ENCODE measurements around the gene NUDT17.
A peak's percentile ranks its signal among the peaks of the same experiment; 100 is the strongest.

The NUDT17 gene

DNA sequence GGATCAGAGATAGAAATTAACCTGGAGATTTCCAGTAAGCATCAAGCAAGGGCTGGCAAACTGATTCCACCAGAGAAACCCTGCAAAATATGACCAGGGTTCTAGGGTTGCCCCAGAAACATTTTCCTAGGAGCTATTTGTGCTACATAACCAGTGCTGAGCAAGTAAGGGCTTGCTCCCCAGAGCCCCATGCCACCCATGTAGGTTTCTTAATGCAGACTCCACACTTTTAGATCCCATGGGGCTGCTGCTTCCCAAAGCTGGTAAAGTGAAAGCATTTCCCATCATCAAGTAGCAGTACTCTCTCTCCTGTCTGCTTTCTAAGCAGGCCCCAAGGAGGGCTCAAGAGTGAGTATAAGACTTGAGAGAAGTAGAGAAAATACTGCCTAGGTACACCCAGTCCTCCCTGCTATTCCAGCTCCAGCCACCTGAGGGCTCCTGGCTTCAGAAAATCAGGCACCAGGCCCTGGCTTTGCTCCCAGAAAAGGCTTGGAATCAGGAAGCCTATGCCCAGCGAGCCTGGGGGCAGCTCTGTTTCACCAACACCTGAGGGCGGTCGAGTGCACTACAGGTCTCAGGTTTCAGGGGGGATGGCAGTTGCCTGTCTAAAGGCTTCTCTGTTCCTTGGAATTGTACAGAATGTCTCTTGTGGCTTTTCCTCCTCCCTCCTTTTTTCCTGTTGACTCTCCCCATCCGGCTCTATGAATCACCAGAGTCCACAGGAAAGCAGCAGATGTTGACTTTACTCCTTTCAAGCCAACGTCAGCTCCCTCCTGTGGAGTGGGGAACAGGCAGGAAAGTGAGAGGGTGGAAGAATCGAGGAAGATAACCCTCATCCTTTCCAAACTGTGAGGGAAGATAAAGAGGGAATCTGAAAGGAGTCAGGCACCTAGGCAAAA, 46.4 kb downstream of the NUDT17 start:
- TF ChIP-seq CTCF (conservative IDR thresholded peaks at IDR 0.05; ENCODE audit: low read depth, low read length): peak; percentile 96
- peak overlapping the region; percentile 9 for H3K4me3 ChIP-seq (ENCODE audit: low read length)
- DNase-seq (ENCODE audit: low read depth): peak; percentile 93

DNA sequence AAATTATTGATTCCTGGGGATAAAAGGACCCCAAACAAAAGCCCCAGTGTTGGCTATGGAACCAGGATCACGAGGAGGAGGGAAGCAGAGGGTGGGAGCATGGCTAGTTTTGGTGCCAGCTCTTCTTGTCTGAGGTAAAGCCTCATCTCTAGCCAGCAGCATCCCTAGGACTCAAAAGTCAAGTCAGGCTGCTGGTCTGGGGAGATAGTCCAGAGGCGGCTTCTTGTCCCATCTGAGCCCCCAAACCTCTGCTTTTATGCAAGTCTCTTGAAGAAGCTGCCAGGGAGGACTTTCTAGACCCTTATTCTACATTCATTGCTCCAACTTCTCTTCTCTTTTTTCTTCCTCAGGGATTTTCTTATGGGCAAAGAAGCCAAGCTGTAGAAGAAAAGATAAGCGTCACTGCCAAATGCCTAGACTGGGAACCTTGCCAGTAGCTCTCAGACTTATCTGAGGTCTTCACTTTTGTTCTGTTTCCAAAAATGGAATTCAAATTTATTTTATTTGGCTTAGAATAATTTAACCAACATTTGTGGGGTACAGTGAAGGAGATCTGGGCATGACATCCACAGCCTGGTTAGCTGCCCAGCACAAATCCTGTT, 47.2 kb downstream of the NUDT17 start:
- peak; percentile 43 for DNase-seq (ENCODE audit: low read depth)
- no peak for TF ChIP-seq CTCF (conservative IDR thresholded peaks at IDR 0.05; ENCODE audit: low read depth, low read length)

GRCh38 chr1:145893306-145894055, 48.1 kb downstream of the NUDT17 start:
- H3K4me3 ChIP-seq (ENCODE audit: low read length): no peak overlapping the region
- TF ChIP-seq CTCF (conservative IDR thresholded peaks at IDR 0.05; ENCODE audit: low read depth, low read length): no peak
- DNase-seq (ENCODE audit: low read depth): no peak

More for the DNA sequence above, 47.2 kb downstream of the NUDT17 start:
- peak overlapping the region; percentile 9 for H3K4me3 ChIP-seq (ENCODE audit: low read length)

DNA sequence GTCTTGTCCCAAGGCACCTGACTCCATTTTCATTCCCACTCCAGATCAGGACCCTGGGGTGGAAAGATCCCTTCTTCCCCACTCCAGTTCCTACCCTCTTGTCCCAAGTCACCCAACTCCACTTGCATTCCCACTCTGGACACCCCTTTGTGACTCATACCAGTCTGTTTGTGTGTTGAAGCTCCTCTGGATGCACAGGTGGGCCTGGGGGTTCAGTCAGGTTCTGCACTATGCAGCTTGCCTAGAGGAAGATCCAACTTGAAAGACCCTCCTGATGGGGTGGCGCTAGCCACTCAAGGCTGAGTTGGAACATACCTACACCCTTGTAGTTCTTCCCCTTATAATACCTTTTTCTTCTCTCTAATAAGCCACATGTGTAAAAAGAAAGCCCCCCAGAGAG, 50.0 kb downstream of the NUDT17 start:
- DNase-seq (ENCODE audit: low read depth): no peak
- TF ChIP-seq CTCF (conservative IDR thresholded peaks at IDR 0.05; ENCODE audit: low read depth, low read length): no peak
- no peak overlapping the region for H3K4me3 ChIP-seq (ENCODE audit: low read length)

- no peak for TF ChIP-seq CTCF (conservative IDR thresholded peaks at IDR 0.05; ENCODE audit: low read depth, low read length)
- no peak for DNase-seq (ENCODE audit: low read depth)
- no peak overlapping the region for H3K4me3 ChIP-seq (ENCODE audit: low read length)
Measured at GRCh38 chr1:145897969-145898368, 52.5 kb downstream of the NUDT17 start.
